GM12878 (cell line): ENCODE results near the gene TLR9. TPM values are rescaled to one million over a fixed set of nuclear protein-coding genes. Genes with fewer than 3 reads are reported as not detected.

Experiments used
- ATAC-seq: fragments of 200-7000 bp; cut with Tn5 transposase; 3 replicates; pipeline ENCODE4 v1.9.1; 2020; ENCODE audit warnings: mild to moderate bottlenecking, moderate library complexity
- BruUV-seq: library from RNA; stranded (reverse); fragments of 400-500 nt; replicated peaks from 2 replicates; lab custom pipeline; 2021; lab: Mats Ljungman, UMichigan
- CTCF ChIA-PET: fragments of 300-600 bp; sonication (Branson Sonifier 250); formaldehyde crosslinking; extraction: SDS; loops from one replicate; lab custom pipeline; 2021; ENCODE audit warnings: inconsistent platforms; lab: Yijun Ruan, JAX
- POLR2A ChIA-PET: fragments of 350-600 bp; formaldehyde crosslinking; extraction: SDS; loops from one replicate; lab custom pipeline; 2021; ENCODE audit warnings: inconsistent platforms; lab: Charles Lee
- RAD21 ChIA-PET: fragments of 300-600 bp; sonication (Branson Sonifier 250); formaldehyde crosslinking; loops from one replicate; lab custom pipeline; 2023; ENCODE audit warnings: antibody characterized with exemption; ENCODE audit not compliant: unreplicated experiment; lab: Charles Lee
- SMC1A ChIA-PET: fragments of 300-600 bp; sonication (Branson Sonifier 250); formaldehyde crosslinking; loops from one replicate; lab custom pipeline; 2023; ENCODE audit not compliant: unreplicated experiment, uncharacterized antibody; lab: Charles Lee
- DNase-seq: peaks from one replicate; pipeline ENCODE4 v3.0.0-alpha.2; 2011; ENCODE audit warnings: low read depth, low spot score
- FAIRE-seq: peaks from 3 replicates; lab custom pipeline; 2011; peaks lifted over from hg19 to GRCh38; lab: Jason Lieb, UNC
- H2AFZ ChIP-seq: 2 replicates; pipeline ENCODE4 v1.6.0; 2011; ENCODE audit warnings: low read depth, low read length, control low read depth; ENCODE audit not compliant: control insufficient read depth
- H3K27ac ChIP-seq: 2 replicates; pipeline ENCODE4 v1.5.1; 2011; ENCODE audit warnings: control low read depth; ENCODE audit not compliant: control insufficient read depth, insufficient read depth
- H3K27me3 ChIP-seq, 2 experiments: replicated peaks in 1 of 2; 2 replicates each; pipeline versions ENCODE4 v1.6.0 to v1.6.1; 2011; ENCODE audit warnings: low read length in 1 of 2; ENCODE audit not compliant: control insufficient read depth in 2 of 2, insufficient read depth in 2 of 2
- H3K36me3 ChIP-seq, 2 experiments: 2 replicates each; pipeline ENCODE4 v1.5.1; 2011; ENCODE audit warnings: low read length in 1 of 2; ENCODE audit not compliant: control insufficient read depth in 2 of 2, insufficient read depth in 2 of 2
- H3K4me1 ChIP-seq: 2 replicates; pipeline ENCODE4 v1.6.1; 2011; ENCODE audit warnings: mild to moderate bottlenecking, low read length, moderate library complexity, mixed read lengths; ENCODE audit not compliant: control insufficient read depth, insufficient read depth
- H3K4me2 ChIP-seq: 2 replicates; pipeline ENCODE4 v1.6.0; 2011; ENCODE audit warnings: control low read depth; ENCODE audit not compliant: control insufficient read depth, insufficient read depth
- H3K4me3 ChIP-seq: fragments of 200-600 bp; sonication (generic); 2 replicates; pipeline ENCODE4 v1.5.1; 2016
- H3K79me2 ChIP-seq: 2 replicates; pipeline ENCODE4 v1.6.0; 2011; ENCODE audit warnings: low read length; ENCODE audit not compliant: control insufficient read depth, insufficient read depth
- H3K9ac ChIP-seq: 2 replicates; pipeline ENCODE4 v1.8.0; 2011; ENCODE audit warnings: low read length, control low read depth, mixed read lengths; ENCODE audit not compliant: control insufficient read depth, insufficient read depth
- H3K9me3 ChIP-seq: replicated peaks from 3 replicates; pipeline ENCODE4 v1.5.1; 2011; ENCODE audit warnings: mild to moderate bottlenecking, low read length; ENCODE audit not compliant: control insufficient read depth, insufficient read depth
- H4K20me1 ChIP-seq: 2 replicates; pipeline ENCODE4 v1.6.0; 2011; ENCODE audit not compliant: control insufficient read depth, insufficient read depth
- BHLHE40 ChIP-seq, 2 experiments: fragments of 450-650 bp in 1 of 2; IDR thresholded peaks; 2 replicates each; pipeline ENCODE4 v1.6.1; 2011 to 2017; ENCODE audit warnings: low read depth in 2 of 2, borderline replicate concordance in 1 of 2, improper control_type of control experiment in 1 of 2, low read length in 1 of 2, mild to moderate bottlenecking in 1 of 2
- CBFB ChIP-seq: IDR thresholded peaks from 2 replicates; pipeline ENCODE4 v1.6.1; 2016; ENCODE audit warnings: antibody characterized with exemption, low read depth
- CREB1 ChIP-seq: IDR thresholded peaks from 2 replicates; pipeline ENCODE4 v1.6.1; 2012; ENCODE audit warnings: low read depth, mild to moderate bottlenecking, inconsistent platforms
- ESRRA ChIP-seq: IDR thresholded peaks from 2 replicates; pipeline ENCODE4 v1.6.1; 2012; ENCODE audit warnings: mild to moderate bottlenecking, low read length, improper control_type of control experiment
- EZH2 ChIP-seq: IDR thresholded peaks from 2 replicates; pipeline ENCODE4 v1.6.1; 2012; ENCODE audit warnings: low read depth, mild to moderate bottlenecking, control low read depth, inconsistent platforms, low read length, borderline replicate concordance; ENCODE audit not compliant: control insufficient read depth
- GATAD2B ChIP-seq: fragments of 450-650 bp; conservative IDR thresholded peaks from 2 replicates; pipeline ENCODE4 v1.6.1; 2017; ENCODE audit warnings: low read depth, mild to moderate bottlenecking, moderate library complexity
- HCFC1 ChIP-seq: fragments of 150-350 bp; IDR thresholded peaks from 2 replicates; pipeline ENCODE4 v1.6.1; 2014; ENCODE audit warnings: low read length
- HDAC6 ChIP-seq: fragments of 200-600 bp; sonication (generic); IDR thresholded peaks from one replicate; pipeline ENCODE4 v1.8.0; 2017; ENCODE audit warnings: antibody characterized with exemption; ENCODE audit not compliant: unreplicated experiment
- LARP7 ChIP-seq: fragments of 450-650 bp; IDR thresholded peaks from 2 replicates; pipeline ENCODE4 v1.6.1; 2017; ENCODE audit warnings: mild to moderate bottlenecking
- MEF2A ChIP-seq: IDR thresholded peaks from 2 replicates; pipeline ENCODE4 v1.6.1; 2011; ENCODE audit warnings: low read depth, mild to moderate bottlenecking, low read length, moderate library complexity; ENCODE audit not compliant: insufficient read depth
- MYC ChIP-seq: IDR thresholded peaks from 2 replicates; pipeline ENCODE4 v1.6.1; 2011; ENCODE audit warnings: mild to moderate bottlenecking, low read length, moderate library complexity, inconsistent platforms; ENCODE audit not compliant: insufficient read depth, insufficient replicate concordance, insufficient read length, severe bottlenecking
- RELA ChIP-seq: fragments of 450-650 bp; IDR thresholded peaks from 2 replicates; pipeline ENCODE4 v1.8.0; 2014; ENCODE audit warnings: borderline replicate concordance; ENCODE audit not compliant: partially characterized antibody
- TCF12 ChIP-seq: IDR thresholded peaks from 2 replicates; pipeline ENCODE4 v1.6.1; 2011; ENCODE audit warnings: low read depth, mild to moderate bottlenecking, low read length
- TCF3 ChIP-seq: IDR thresholded peaks from 2 replicates; pipeline ENCODE4 v1.6.1; 2012; ENCODE audit warnings: low read depth, mild to moderate bottlenecking, low read length, borderline replicate concordance; ENCODE audit not compliant: insufficient read depth
- ZSCAN29 ChIP-seq: fragments of 450-650 bp; IDR thresholded peaks from 2 replicates; pipeline ENCODE4 v1.6.1; 2017; ENCODE audit warnings: mild to moderate bottlenecking, moderate library complexity
- WGBS: methylation state at CpG from one replicate; pipeline ENCODE4 v1.1.6; 2016; ENCODE audit warnings: low lambda C conversion rate; ENCODE audit not compliant: insufficient replicate concordance, insufficient coverage; ENCODE audit errors: missing lambda C conversion rate; 5-methylcytosine and 5-hydroxymethylcytosine counted together
- in situ Hi-C: fragments of 300-500 bp; cut with MboI; formaldehyde crosslinking; loops from 9 replicates; pipeline ENCODE4 v1.14.3; 2018; ENCODE audit warnings: mixed read lengths
- intact Hi-C: fragments of 100-400 bp; cut with micrococcal nuclease; formaldehyde crosslinking; loops from one replicate; pipeline ENCODE4 v1.14.2; 2022; ENCODE audit not compliant: unreplicated experiment
- polyA plus RNA-seq, 11 experiments: library from polyadenylated mRNA; depleted of rRNA in 4 of 11; unstranded in 6 of 11; stranded (reverse) in 5 of 11; fragments of >200 nt; fragmentation: Nextera tagmentation in 4 of 11; fragmentation: Illumina TruSeq in 1 of 11; extraction: Ambion mirVana in 4 of 11; extraction: Trizol in 1 of 11; gene quantifications; 1 replicate in 1 of 11; 2 replicates in 10 of 11; pipeline versions ENCODE4 v1.2.1 to v1.2.3, GENCODE V29; 2011 to 2016; ENCODE audit warnings: inconsistent platforms in 2 of 11, missing spikeins in 2 of 11, low read depth in 1 of 11
- total RNA-seq, 4 experiments: library from RNA; depleted of rRNA in 3 of 4; stranded (reverse); fragments of >200 nt in 3 of 4; fragmentation: Illumina TruSeq in 1 of 4; extraction: Trizol in 1 of 4; gene quantifications; 2 replicates each; pipeline versions ENCODE4 v1.2.1 to v1.2.3, GENCODE V29; 2013 to 2021
- TF ChIP-seq, protein P1 (sequence below): fragments of 450-650 bp; conservative IDR thresholded peaks from 2 replicates; pipeline ENCODE4 v1.6.1; 2017; ENCODE audit warnings: mild to moderate bottlenecking, moderate library complexity
- TF ChIP-seq, protein P2 (sequence below): fragments of 450-650 bp; IDR thresholded peaks from 2 replicates; pipeline ENCODE4 v1.6.1; 2017; ENCODE audit warnings: borderline replicate concordance
- TF ChIP-seq, protein P3 (sequence below): fragments of 150-350 bp; IDR thresholded peaks from 2 replicates; pipeline ENCODE4 v1.6.1; 2014; ENCODE audit warnings: mild to moderate bottlenecking, low read depth, low read length

Gene TLR9
- total and polyA plus RNA-seq, 10 of the 15 experiments (the other 5 are each of a cell fraction or from before 2014, with no cell fraction given), result 0.10 to 4.8 (median 0.53) TPM; not detected in 1

DNA sequence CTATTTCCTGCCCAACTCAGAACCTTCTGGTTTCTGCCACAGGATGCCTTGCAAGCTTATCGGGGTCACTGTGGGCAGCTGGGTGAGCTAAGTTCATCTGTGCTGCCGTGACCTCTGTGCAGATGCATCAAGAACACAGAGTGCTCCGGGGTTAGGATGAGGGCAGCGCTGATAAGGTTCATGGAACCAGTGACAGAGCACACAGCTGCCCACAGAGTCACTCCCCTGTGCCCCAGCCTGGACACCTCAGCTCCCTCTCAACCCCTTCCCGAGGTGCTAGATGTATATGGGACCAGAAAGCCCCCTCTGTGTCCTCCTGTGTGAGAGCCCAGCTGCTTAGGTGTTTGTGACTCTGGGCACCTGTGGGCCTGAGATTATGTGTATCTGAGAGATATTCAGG lies 43.2 kb downstream of the TLR9 start:
- Histone ChIP-seq H3K27ac (no peak overlapping the region), H3K9me3 (no peaks in the 10 kb centered on the region), H3K79me2 (no peaks in the 10 kb centered on the region), H3K9ac (no peak overlapping the region), H3K4me3 (no peak overlapping the region), H4K20me1 (no peaks in the 10 kb centered on the region), H3K4me2 (no peak overlapping the region), H3K36me3 (no peaks in the 10 kb centered on the region), H2AFZ (no peak overlapping the region), H3K27me3 (no peaks in the 10 kb centered on the region), H3K4me1 (no peaks in the 10 kb centered on the region)
- FAIRE-seq (no peak), DNase-seq (no peak), ATAC-seq (no peak)
- SMC1A ChIA-PET, result interaction anchor here (1.1 kb wide), 1 partner anchor 23 kb away, joined by 4 read pairs; no protein-coding TSS in a partner anchor
- CTCF ChIA-PET, result interaction anchor here (1.7 kb wide), 1 partner anchor 27 kb away, joined by 4 read pairs; the partner anchor contains the start of gene POC1A
- POLR2A ChIA-PET, result no interaction called here
- BruUV-seq, result no TSS peak
- TF ChIP-seq HDAC6 (no peak), MEF2A (no peak), ZSCAN29 (no peak), CREB1 (no peak), ESRRA (no peak), EZH2 (no peak), BHLHE40 (IDR thresholded peaks at IDR 0.05; ENCODE audit: borderline replicate concordance in 1 of 2, low read depth in 2 of 2, low read length in 1 of 2) (no peak), LARP7 (no peak), MYC (no peak), HCFC1 (no peak), TCF3 (no peak), RELA (no peak), CBFB (no peak), TCF12 (no peak), GATAD2B (no peak)
- TF ChIP-seq, protein P1, sequence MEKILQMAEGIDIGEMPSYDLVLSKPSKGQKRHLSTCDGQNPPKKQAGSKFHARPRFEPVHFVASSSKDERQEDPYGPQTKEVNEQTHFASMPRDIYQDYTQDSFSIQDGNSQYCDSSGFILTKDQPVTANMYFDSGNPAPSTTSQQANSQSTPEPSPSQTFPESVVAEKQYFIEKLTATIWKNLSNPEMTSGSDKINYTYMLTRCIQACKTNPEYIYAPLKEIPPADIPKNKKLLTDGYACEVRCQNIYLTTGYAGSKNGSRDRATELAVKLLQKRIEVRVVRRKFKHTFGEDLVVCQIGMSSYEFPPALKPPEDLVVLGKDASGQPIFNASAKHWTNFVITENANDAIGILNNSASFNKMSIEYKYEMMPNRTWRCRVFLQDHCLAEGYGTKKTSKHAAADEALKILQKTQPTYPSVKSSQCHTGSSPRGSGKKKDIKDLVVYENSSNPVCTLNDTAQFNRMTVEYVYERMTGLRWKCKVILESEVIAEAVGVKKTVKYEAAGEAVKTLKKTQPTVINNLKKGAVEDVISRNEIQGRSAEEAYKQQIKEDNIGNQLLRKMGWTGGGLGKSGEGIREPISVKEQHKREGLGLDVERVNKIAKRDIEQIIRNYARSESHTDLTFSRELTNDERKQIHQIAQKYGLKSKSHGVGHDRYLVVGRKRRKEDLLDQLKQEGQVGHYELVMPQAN, result no peak
- TF ChIP-seq, protein P2, sequence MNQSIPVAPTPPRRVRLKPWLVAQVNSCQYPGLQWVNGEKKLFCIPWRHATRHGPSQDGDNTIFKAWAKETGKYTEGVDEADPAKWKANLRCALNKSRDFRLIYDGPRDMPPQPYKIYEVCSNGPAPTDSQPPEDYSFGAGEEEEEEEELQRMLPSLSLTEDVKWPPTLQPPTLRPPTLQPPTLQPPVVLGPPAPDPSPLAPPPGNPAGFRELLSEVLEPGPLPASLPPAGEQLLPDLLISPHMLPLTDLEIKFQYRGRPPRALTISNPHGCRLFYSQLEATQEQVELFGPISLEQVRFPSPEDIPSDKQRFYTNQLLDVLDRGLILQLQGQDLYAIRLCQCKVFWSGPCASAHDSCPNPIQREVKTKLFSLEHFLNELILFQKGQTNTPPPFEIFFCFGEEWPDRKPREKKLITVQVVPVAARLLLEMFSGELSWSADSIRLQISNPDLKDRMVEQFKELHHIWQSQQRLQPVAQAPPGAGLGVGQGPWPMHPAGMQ, result no peak
- TF ChIP-seq, protein P3, sequence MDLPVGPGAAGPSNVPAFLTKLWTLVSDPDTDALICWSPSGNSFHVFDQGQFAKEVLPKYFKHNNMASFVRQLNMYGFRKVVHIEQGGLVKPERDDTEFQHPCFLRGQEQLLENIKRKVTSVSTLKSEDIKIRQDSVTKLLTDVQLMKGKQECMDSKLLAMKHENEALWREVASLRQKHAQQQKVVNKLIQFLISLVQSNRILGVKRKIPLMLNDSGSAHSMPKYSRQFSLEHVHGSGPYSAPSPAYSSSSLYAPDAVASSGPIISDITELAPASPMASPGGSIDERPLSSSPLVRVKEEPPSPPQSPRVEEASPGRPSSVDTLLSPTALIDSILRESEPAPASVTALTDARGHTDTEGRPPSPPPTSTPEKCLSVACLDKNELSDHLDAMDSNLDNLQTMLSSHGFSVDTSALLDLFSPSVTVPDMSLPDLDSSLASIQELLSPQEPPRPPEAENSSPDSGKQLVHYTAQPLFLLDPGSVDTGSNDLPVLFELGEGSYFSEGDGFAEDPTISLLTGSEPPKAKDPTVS, result no peak
- in situ Hi-C loops, result no loop called here
- RAD21 ChIA-PET, result no interaction called here
- WGBS, result 58% methylated on average over 5 of the region's 5 CpGs
- intact Hi-C loops, result no loop called here
